ENCODE measurements around the gene USP28.
"Not testable (repeated sequence)": the region's sequence is repeated elsewhere in the genome, so short reads cannot be mapped to it uniquely, and the experiment has no call there.

The USP28 gene, protein sequence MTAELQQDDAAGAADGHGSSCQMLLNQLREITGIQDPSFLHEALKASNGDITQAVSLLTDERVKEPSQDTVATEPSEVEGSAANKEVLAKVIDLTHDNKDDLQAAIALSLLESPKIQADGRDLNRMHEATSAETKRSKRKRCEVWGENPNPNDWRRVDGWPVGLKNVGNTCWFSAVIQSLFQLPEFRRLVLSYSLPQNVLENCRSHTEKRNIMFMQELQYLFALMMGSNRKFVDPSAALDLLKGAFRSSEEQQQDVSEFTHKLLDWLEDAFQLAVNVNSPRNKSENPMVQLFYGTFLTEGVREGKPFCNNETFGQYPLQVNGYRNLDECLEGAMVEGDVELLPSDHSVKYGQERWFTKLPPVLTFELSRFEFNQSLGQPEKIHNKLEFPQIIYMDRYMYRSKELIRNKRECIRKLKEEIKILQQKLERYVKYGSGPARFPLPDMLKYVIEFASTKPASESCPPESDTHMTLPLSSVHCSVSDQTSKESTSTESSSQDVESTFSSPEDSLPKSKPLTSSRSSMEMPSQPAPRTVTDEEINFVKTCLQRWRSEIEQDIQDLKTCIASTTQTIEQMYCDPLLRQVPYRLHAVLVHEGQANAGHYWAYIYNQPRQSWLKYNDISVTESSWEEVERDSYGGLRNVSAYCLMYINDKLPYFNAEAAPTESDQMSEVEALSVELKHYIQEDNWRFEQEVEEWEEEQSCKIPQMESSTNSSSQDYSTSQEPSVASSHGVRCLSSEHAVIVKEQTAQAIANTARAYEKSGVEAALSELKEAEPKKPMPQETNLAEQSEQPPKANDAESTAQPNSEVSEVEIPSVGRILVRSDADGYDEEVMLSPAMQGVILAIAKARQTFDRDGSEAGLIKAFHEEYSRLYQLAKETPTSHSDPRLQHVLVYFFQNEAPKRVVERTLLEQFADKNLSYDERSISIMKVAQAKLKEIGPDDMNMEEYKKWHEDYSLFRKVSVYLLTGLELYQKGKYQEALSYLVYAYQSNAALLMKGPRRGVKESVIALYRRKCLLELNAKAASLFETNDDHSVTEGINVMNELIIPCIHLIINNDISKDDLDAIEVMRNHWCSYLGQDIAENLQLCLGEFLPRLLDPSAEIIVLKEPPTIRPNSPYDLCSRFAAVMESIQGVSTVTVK

DNA sequence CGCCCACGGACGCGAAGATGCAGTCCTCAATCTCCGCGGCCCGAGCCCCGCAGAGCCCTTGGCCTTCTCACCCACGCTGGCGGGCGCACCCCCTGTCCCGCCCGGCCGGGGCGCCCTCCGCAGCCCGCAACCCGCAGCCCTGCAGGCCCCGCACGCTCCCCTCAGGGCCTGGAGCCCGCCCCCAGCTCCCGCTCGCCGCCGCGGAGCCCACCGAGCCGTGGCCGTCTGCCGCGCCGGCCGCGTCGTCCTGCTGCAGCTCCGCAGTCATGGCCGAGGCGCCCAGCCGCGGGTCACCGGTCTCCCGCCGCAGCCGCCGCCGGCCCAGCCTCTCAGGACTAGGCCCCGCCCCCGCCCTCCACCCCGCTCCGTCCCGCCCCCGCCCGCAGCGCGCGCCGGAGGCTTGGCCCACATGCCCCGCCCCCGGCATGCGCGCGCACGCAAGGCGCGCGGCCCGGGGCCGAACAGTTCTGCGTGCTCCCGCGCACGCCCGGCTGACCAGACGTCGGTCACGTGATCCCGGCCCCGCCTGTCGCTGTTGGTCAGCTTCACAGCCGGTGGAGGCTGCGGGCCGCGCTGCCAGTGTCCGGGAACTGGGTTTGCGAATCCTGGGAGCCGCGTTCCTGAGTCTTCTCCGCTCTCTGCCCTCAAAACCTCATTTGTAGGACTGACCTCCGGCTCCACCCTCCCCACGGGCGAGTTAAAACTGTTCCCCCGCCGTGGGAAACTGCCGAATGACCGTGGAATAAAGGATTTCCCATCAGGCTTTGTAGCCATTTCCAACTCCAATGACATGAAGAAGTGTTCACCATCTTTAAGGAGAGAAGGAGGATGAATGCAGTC, at the start of gene USP28:
USP28 (minus strand) TSS at position 339 of the 840 bp plus-strand sequence; CDS start at position 268, 71 bp downstream.
- peak; percentile 55 to 98 (median 95) for DNase-seq

GRCh38 chr11:113923572-113923971, 48.2 kb upstream of the USP28 start:
- peak in 2 of 58 donors; percentile 27 to 45 for DNase-seq

- not testable (repeated sequence) for DNase-seq
These were observed 36.1 kb upstream of the USP28 start for GRCh38 chr11:113911491-113911890.

GRCh38 chr11:113908098-113908497, 32.7 kb upstream of the USP28 start:
- no peak for DNase-seq

DNA sequence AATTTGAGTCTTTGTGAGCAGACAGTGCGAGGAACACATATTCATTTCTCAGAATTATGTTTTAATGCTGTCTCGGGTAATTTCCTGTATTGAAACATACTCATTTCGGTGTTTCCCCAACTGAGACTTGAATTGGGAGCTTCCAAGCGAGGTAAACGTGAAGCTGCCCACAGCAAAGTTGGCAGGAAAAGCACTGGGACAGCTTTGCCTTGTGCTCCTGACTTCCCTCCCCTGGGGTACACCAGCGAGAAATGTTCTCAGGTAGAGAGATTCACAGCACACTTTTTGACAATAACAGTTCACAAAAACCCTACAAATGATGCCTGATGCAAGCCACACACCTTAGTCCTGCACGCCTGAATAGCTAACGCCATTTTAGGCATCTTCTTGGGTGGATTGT, 32.3 kb upstream of the USP28 start:
- DNase-seq, result no peak

DNA sequence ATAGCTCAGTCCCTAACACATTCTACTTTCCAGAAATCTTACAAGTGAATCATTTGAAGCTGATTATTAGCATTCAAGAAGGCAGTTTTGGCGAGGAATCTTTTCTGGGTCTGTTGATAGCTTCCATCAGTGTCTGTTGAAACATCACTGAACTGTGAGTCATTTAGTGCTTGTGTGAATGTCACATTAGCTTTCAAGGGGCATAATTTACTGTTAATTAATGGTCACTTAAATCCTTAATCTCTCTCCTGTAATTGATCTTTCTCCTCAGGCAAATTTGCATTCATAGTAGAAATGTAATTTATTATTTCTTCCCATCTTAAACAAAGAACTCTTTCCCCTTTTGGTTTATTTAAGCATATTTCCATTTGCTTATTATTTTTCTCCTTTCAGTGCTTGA, 31.8 kb upstream of the USP28 start:
- no peak for DNase-seq

DNA sequence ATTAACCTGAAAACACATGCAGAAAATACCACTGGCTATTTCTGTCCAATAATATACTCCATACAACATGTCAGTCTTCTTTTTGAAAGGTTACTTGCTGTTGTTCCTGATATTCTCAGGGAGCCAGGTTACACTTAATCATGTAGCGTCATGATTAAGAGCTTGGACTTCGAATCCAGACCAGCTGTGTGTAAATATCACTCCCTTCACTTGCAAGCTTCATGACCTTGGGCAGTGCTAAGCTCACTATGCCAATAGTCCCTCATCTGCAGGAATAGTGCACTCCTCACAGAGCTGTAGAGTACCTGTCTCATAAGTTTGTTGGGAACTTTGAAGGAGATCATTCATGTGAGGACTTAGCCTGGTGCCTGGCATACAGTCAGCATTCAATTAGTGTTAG, 31.1 kb upstream of the USP28 start:
- DNase-seq, result no peak

DNA sequence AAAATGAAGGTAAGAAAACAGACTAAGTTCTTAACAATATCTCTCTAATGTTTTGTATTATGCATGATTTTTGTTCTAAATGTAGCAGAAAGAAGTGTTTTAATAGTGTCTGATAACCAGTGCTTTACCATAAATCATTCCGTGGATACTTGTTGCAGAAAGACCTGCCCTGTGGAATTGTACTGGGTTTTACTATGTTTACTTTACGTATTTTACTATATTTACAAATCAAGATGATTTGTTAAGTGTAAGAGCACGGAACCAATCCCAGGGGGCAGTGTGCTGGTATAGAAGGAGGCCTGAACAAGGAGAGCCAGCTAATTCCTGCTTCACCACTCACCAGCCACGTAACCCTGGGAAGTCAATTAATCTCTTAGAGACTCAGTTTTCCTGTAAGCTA, 30.7 kb upstream of the USP28 start:
- no peak for DNase-seq

GRCh38 chr11:113904379-113905101, 29.2 kb upstream of the USP28 start, which contains the start of gene HTR3B:
Gene HTR3B (plus strand): TSS chr11:113904796. CDS start chr11:113904934, 138 bp downstream.
- DNase-seq, result no peak

DNA sequence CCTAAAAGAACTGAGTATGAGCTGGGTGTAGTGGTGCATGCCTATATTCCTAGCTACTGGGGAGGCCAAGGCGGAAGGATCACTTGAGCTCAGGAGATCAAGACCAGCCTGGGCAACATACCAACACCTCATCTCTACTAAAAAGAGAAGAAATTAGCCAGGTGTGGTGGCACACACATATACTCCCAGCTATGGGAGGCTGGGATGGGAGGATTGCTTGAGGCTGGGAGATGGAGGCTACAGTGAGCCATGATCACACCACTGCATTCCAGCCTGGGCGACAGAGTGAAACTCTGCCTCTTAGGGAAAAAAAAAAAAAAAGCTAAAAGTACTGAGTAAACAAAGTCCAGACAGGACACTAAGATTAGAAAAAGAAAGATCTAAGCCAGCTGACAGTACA, 25.8 kb upstream of the USP28 start:
- no peak for DNase-seq

DNA sequence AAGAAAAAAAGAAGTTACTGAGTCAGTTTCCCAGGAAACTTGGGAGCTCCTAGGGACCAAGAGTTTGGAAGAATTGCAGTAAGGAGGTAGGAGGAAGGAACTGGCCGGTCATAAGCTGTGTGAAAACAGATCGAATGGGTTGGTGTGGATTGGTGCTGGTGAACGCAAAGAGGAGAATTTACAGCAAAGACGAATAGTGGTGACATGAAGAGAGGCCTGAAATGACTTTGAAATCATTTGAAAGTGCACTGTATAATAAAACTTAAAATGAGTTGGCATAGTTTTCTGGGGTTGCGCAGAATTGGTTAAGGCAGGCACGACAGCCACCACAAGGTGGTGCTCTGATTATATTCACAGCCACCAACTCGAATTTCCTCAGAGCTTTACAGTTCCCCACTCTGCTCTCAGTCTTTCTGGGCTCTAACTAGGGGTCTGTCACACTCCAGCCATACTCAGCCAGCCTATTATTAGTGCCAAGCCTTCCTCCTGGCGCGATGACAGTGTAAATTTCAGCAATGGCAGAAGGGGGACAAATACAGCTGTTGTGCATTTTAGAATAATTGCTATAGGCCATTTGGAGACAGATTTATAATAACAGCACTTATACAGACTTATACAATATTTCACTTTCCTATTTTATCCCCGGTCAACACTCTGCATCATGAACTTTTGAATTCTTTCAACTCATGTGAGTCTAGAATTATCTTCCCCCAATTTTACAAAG, 20.9 kb upstream of the USP28 start:
- peak in 35 of 58 donors; percentile 3 to 44 (median 14) for DNase-seq

DNA sequence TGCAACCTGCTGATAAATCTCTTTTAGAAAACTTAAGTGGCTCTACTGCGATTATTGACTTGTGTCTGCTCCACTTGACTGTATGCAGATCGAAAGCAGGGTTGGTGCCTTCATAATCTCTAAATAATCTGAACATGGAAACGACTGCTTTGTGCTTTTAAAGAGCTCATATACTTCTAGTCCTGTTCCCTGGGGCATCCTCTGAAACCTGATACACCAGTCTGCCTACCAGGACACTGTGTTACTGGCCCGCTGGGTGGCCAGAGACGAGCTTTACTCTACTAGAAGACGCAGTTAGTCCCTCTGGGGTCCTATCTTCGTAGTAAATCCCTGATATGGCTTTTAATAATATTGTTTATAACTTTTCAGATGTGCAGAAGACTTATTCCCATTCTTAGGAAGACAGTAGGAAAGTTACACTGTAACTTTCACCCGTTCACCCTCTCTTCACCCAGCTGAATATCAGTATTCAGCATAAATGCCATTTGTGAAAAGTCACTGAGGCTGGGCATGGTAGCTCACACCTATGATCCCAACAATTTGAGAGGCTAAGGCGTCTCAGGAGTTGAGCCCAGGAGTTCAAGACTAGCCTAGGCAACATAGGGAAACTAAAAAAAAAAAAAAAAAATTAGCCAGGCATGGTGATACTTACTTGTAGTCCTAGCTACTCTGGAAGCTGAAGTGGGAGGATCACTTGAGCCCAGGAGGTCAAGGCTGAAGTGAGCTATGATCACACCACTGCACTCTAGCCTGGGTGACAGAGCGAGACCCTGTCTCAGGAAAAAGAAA, 20.2 kb upstream of the USP28 start:
- no peak for DNase-seq

DNA sequence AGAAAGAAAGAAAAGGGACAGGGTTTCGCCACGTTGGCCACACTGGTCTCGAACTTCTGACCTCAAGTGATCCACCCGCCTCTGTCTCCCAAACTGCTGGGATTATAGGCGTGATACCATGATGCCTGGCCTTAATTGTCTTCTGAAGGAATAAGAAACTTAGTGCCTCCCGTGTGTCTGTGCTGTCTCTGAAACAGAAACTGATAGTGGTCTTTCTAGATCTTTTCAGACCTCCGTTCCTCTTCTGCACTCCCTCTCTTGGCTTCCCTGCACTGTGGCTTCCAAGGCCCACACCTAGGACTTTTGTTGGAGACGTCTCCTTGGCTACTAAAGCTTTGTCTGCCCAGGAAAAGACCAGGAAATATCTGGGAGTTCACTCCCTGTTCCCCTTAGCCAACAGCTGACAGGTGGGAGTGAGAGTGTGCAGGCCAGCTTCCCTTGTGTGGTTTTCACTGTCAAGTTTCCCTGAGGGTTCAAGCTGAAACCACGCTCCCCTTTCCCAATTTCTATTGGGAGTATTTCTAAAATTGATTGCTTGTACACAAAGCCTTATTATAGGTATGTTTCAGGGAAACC, 19.1 kb upstream of the USP28 start:
- DNase-seq, result no peak

- no peak for DNase-seq
These were observed 13.5 kb upstream of the USP28 start for GRCh38 chr11:113888848-113889247.

GRCh38 chr11:113885897-113886296, 10.5 kb upstream of the USP28 start:
- no peak for DNase-seq

- DNase-seq, result peak in 3 of 58 donors; percentile 3 to 24 (median 7)
These were observed 9.0 kb upstream of the USP28 start for GRCh38 chr11:113884361-113884836.

DNA sequence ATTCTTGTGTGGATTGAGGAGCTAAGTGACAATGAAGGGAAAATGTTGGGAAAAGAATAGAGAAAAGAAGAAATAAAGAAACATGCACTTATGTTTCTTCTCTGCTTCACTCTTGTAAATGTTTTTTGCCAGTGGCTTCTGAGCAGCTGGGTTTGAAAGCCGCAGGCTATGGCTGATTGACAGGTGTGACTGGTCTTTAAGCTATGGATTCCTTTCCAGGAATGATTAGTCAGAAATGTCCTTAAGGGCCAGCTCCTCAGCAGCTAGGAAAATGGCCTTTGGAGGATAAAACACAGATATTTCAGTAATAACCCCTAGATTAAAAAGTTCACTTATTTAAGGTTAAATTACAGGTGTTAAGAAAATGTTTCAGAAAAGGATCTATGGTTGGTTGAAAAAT, 6.5 kb upstream of the USP28 start:
- DNase-seq, result no peak

DNA sequence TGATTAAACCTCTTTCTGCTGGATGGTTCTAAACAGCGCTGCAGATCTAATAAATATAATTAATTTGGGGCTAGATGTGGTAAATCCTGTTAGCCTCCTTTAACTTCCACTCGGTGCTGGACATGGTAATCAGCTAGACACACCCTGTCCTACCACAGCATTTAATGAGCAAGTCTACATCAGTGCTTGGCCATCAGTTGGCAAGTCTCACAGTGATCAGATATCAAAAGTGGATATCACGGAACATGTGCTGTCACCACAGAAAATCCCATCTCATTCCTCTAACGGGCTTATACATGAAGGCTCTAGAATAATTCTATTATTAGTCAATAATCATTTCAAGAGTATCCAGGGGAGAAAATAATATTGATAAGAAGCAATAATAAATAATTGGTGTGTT, 5.6 kb upstream of the USP28 start:
- DNase-seq, result no peak

All from anterior cingulate cortex (tissue), 58 donors.